Right hindlimb (tissue), 1 donor: Measurements from ENCODE around the gene KRT6B.
"Not testable (repeated sequence)": the region's sequence is repeated elsewhere in the genome, so short reads cannot be mapped to it uniquely, and the experiment has no call there.

Experiments used
- DNase-seq: peaks from one replicate; pipeline ENCODE4 v3.0.0-alpha.2; 2018

The KRT6B gene

GRCh38 chr12:52452101-52452500 is at the start of gene KRT6B:
TSS of gene KRT6B (minus strand) at chr12:52452146. CDS start at chr12:52452078, 68 bp downstream.
- DNase-seq: no peak

- no peak for DNase-seq
Measured at GRCh38 chr12:52501490-52501889, 49.5 kb upstream of the KRT6B start.

- not testable (repeated sequence) for DNase-seq
Measured at GRCh38 chr12:52500574-52500973, 48.6 kb upstream of the KRT6B start.

- no peak for DNase-seq
Measured at GRCh38 chr12:52499806-52500560, 48.0 kb upstream of the KRT6B start.

- no peak for DNase-seq
Measured at GRCh38 chr12:52498946-52499345, 47.0 kb upstream of the KRT6B start.

GRCh38 chr12:52497975-52498374 is 46.0 kb upstream of the KRT6B start:
- no peak for DNase-seq

GRCh38 chr12:52496590-52497071 is 44.7 kb upstream of the KRT6B start:
- no peak for DNase-seq

- no peak for DNase-seq
Measured at GRCh38 chr12:52496054-52496453, 44.1 kb upstream of the KRT6B start.

GRCh38 chr12:52495389-52495788 is 43.4 kb upstream of the KRT6B start:
- no peak for DNase-seq

- DNase-seq: no peak
Measured at GRCh38 chr12:52494518-52494917, 42.6 kb upstream of the KRT6B start.

GRCh38 chr12:52494100-52494499 is 42.2 kb upstream of the KRT6B start:
- DNase-seq: no peak

- DNase-seq: no peak
Measured at GRCh38 chr12:52493172-52493571, 41.2 kb upstream of the KRT6B start, which contains the start of gene KRT6A. TSS of gene KRT6A (minus strand) at chr12:52493257. CDS start at chr12:52493188, 69 bp downstream.

- DNase-seq: not testable (repeated sequence)
Measured at GRCh38 chr12:52492405-52492804, 40.5 kb upstream of the KRT6B start.

- not testable (repeated sequence) for DNase-seq
Measured at GRCh38 chr12:52491495-52491894, 39.5 kb upstream of the KRT6B start.

- no peak for DNase-seq
Measured at GRCh38 chr12:52488736-52489135, 36.8 kb upstream of the KRT6B start.

- not testable (repeated sequence) for DNase-seq
Measured at GRCh38 chr12:52487744-52488443, 35.9 kb upstream of the KRT6B start.

GRCh38 chr12:52487211-52487610 is 35.3 kb upstream of the KRT6B start:
- DNase-seq: no peak

- no peak for DNase-seq
Measured at GRCh38 chr12:52486166-52487105, 34.5 kb upstream of the KRT6B start.

- DNase-seq: no peak
Measured at GRCh38 chr12:52480073-52480472, 28.1 kb upstream of the KRT6B start.

GRCh38 chr12:52477651-52478050 is 25.7 kb upstream of the KRT6B start:
- DNase-seq: no peak

GRCh38 chr12:52474212-52474611 is 22.3 kb upstream of the KRT6B start:
- no peak for DNase-seq

GRCh38 chr12:52473768-52474167 is 21.8 kb upstream of the KRT6B start, which contains the start of gene KRT6C:
TSS of gene KRT6C (minus strand) at chr12:52473805. CDS start at chr12:52473737, 68 bp downstream.
- DNase-seq: no peak

- no peak for DNase-seq
Measured at GRCh38 chr12:52469853-52470252, 17.9 kb upstream of the KRT6B start.
